ENCODE measurements around the gene ANKHD1.
A peak's percentile ranks its signal among the peaks of the same experiment; 100 is the strongest.

ANKHD1 gene

GRCh38 chr5:140401362-140402257 is at the start of gene ANKHD1:
TSS of gene ANKHD1 (plus strand) at chr5:140401833. CDS start at chr5:140401968, 135 bp downstream.
- peak within 1 kb of the TSS; percentile 89 for H3K4me3 ChIP-seq (ENCODE audit: low read depth, low read length)

- no peak overlapping the region for H3K4me3 ChIP-seq (ENCODE audit: low read depth, low read length)
These were observed 46.1 kb upstream of the ANKHD1 start for GRCh38 chr5:140355546-140355945.

GRCh38 chr5:140356853-140357725 is 44.5 kb upstream of the ANKHD1 start:
- no peak overlapping the region for H3K4me3 ChIP-seq (ENCODE audit: low read depth, low read length)

- H3K4me3 ChIP-seq (ENCODE audit: low read depth, low read length) = no peak overlapping the region
These were observed 43.9 kb upstream of the ANKHD1 start for GRCh38 chr5:140357726-140358093.

GRCh38 chr5:140358738-140359310 is 42.8 kb upstream of the ANKHD1 start:
- no peak overlapping the region for H3K4me3 ChIP-seq (ENCODE audit: low read depth, low read length)

GRCh38 chr5:140360101-140360500 is 41.5 kb upstream of the ANKHD1 start, which contains the start of gene SLC4A9:
TSS of gene SLC4A9 (plus strand) at chr5:140360194. CDS start at chr5:140360237, 43 bp downstream.
- no peak within 1 kb of the TSS for H3K4me3 ChIP-seq (ENCODE audit: low read depth, low read length)

GRCh38 chr5:140360681-140361479 is 40.8 kb upstream of the ANKHD1 start:
- no peak overlapping the region for H3K4me3 ChIP-seq (ENCODE audit: low read depth, low read length)

GRCh38 chr5:140361901-140362300 is 39.7 kb upstream of the ANKHD1 start:
- no peak overlapping the region for H3K4me3 ChIP-seq (ENCODE audit: low read depth, low read length)

- H3K4me3 ChIP-seq (ENCODE audit: low read depth, low read length) = no peak overlapping the region
These were observed 39.3 kb upstream of the ANKHD1 start for GRCh38 chr5:140362311-140362710.

GRCh38 chr5:140362875-140363630 is 38.6 kb upstream of the ANKHD1 start:
- H3K4me3 ChIP-seq (ENCODE audit: low read depth, low read length) = peak overlapping the region; percentile 35

- H3K4me3 ChIP-seq (ENCODE audit: low read depth, low read length) = peak overlapping the region; percentile 35
These were observed 37.8 kb upstream of the ANKHD1 start for GRCh38 chr5:140363631-140364471.

GRCh38 chr5:140364472-140364765 is 37.2 kb upstream of the ANKHD1 start:
- H3K4me3 ChIP-seq (ENCODE audit: low read depth, low read length) = no peak overlapping the region

- no peak overlapping the region for H3K4me3 ChIP-seq (ENCODE audit: low read depth, low read length)
These were observed 36.4 kb upstream of the ANKHD1 start for GRCh38 chr5:140365282-140365681.

- H3K4me3 ChIP-seq (ENCODE audit: low read depth, low read length) = no peak overlapping the region
These were observed 35.7 kb upstream of the ANKHD1 start for GRCh38 chr5:140365941-140366340.

GRCh38 chr5:140366589-140367255 is 34.9 kb upstream of the ANKHD1 start:
- no peak overlapping the region for H3K4me3 ChIP-seq (ENCODE audit: low read depth, low read length)

GRCh38 chr5:140367256-140368013 is 34.2 kb upstream of the ANKHD1 start:
- H3K4me3 ChIP-seq (ENCODE audit: low read depth, low read length) = no peak overlapping the region

- no peak overlapping the region for H3K4me3 ChIP-seq (ENCODE audit: low read depth, low read length)
These were observed 30.1 kb upstream of the ANKHD1 start for GRCh38 chr5:140371356-140372151.

Data from iPS-11a (cell line).